Subcutaneous adipose tissue (tissue), 4 donors: Measurements from ENCODE around the gene CAMTA1. TPM values are rescaled to one million over a fixed set of nuclear protein-coding genes. Genes with fewer than 3 reads are reported as not detected.

Experiments
- total RNA-seq, 4 donors: library from RNA; depleted of rRNA; stranded (reverse); fragments of >200 nt; gene quantifications; one replicate each; pipeline ENCODE4 v1.1.0, GENCODE V29; 2016
- TF ChIP-seq, protein P1 (sequence below): fragments of 450-650 bp; IDR thresholded peaks from one replicate; pipeline ENCODE4 v1.5.1; 2016; ENCODE audit warnings: low read depth, mild to moderate bottlenecking, control low read depth, antibody characterized with exemption, moderate library complexity

CAMTA1 gene
- total RNA-seq, 4 donors from 2014 or later: 58.6 to 82.5 (median 78.0) TPM

DNA sequence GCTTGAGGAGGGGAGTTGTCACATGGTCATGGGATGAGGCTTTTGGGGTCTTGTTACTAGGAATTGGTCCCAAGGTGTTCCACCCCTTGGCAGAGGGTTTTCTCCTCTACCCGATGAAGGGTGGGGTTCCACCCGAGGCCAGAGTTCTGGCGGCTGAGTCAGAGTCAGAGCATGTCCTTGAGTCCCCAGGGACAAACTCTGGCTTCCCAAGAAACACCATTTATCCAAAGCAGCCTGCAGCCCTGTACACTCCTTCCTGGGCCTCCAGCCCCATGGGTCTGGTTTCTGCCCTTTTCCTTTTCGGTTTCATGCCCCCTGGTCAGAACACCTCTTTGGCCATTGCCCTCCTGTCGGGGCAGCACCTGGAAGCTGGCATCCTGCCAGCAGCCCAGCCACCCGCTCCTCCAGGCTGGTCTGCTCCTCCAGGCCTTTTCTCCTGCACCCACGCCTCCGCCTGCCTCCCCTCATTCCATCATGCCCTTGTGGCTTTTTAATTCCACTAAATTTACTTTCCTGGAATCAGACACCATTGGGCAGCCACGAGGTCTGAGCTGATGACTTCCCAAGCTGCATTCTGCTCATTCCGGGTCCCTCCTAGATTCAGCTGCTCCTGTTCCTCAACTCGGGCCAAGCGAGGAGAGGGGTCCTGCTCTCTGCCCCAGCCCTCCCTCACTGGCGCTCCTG, 684.1 kb downstream of the CAMTA1 start:
- TF ChIP-seq, protein P1, sequence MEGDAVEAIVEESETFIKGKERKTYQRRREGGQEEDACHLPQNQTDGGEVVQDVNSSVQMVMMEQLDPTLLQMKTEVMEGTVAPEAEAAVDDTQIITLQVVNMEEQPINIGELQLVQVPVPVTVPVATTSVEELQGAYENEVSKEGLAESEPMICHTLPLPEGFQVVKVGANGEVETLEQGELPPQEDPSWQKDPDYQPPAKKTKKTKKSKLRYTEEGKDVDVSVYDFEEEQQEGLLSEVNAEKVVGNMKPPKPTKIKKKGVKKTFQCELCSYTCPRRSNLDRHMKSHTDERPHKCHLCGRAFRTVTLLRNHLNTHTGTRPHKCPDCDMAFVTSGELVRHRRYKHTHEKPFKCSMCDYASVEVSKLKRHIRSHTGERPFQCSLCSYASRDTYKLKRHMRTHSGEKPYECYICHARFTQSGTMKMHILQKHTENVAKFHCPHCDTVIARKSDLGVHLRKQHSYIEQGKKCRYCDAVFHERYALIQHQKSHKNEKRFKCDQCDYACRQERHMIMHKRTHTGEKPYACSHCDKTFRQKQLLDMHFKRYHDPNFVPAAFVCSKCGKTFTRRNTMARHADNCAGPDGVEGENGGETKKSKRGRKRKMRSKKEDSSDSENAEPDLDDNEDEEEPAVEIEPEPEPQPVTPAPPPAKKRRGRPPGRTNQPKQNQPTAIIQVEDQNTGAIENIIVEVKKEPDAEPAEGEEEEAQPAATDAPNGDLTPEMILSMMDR: no peak

- TF ChIP-seq, protein P1: no peak
Measured at GRCh38 chr1:7470904-7471638, 685.8 kb downstream of the CAMTA1 start.

DNA sequence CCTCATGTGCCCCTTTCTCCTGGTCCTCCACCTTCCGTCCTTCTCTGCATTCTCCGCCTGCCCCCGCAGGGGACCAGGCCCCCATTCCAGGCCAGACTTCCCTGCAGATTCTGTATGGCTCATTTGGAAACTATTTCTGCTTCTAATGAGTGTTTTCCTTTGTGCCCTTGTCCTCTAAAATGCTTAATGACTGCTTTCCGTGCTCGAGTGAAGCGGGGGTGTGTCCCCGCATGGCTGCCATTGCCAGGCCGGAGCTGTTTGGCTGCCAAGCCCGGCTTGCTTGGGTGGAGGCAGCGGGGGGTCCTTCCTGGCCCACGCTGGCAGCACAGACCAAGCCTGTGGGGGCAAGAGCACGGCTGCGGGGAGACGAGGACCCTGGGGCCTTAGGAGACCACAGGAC, 686.6 kb downstream of the CAMTA1 start:
- TF ChIP-seq, protein P1: no peak

GRCh38 chr1:7473223-7474142, 688.2 kb downstream of the CAMTA1 start:
- TF ChIP-seq, protein P1: no peak

DNA sequence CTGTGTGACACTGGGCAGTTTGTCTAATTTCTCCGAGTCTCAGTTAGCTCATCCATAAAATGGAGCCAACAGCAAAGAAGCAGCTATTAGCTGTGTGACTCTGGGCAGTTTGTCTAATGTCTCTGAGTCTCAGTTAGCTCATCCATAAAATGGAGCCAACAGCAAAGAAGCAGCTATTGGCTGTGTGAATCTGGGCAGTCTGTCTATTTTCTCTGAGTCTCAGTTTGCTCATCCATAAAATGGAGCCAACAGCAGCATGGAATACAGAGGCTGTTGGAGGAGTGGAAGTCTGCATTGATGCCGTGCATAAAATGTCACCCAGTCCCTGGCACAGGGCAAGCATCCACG, 688.9 kb downstream of the CAMTA1 start:
- TF ChIP-seq, protein P1: no peak

GRCh38 chr1:7474786-7475502, 689.7 kb downstream of the CAMTA1 start:
- TF ChIP-seq, protein P1: no peak
